Activated CD4-positive, alpha-beta T cell treated with anti-CD3 and anti-CD28 coated beads for 36 hours (primary cell): ENCODE results near the gene ENPP1. TPM values are rescaled to one million over a fixed set of nuclear protein-coding genes. Genes with fewer than 3 reads are reported as not detected.
"Not testable (repeated sequence)": the region's sequence is repeated elsewhere in the genome, so short reads cannot be mapped to it uniquely, and the experiment has no call there.

Experiments used
- ATAC-seq: fragments of 200-7000 bp; cut with Tn5 transposase; one replicate; pipeline ENCODE4 v1.10.0; 2021; ENCODE audit warnings: mild to moderate bottlenecking, moderate library complexity
- CTCF ChIA-PET: fragments of 350-600 bp; sonication (Branson Sonifier 250); formaldehyde crosslinking; loops from one replicate; lab custom pipeline; 2021; ENCODE audit warnings: antibody characterized with exemption; lab: Charles Lee
- POLR2A ChIA-PET: fragments of 350-600 bp; sonication (Branson Sonifier 250); formaldehyde crosslinking; loops from one replicate; lab custom pipeline; 2021; ENCODE audit warnings: antibody characterized with exemption, inconsistent platforms; lab: Charles Lee
- DNase-seq: peaks from one replicate; pipeline ENCODE4 v3.0.0-alpha.2; 2020
- H3K27ac Mint-ChIP-seq: one replicate; pipeline ENCODE4 v1.8.0; 2021; ENCODE audit warnings: mixed read lengths
- H3K27me3 Mint-ChIP-seq: one replicate; pipeline ENCODE4 v1.8.0; 2021; ENCODE audit warnings: mixed read lengths
- H3K36me3 Mint-ChIP-seq: one replicate; pipeline ENCODE4 v1.8.0; 2021; ENCODE audit warnings: low read depth, mixed read lengths
- H3K4me1 Mint-ChIP-seq: one replicate; pipeline ENCODE4 v1.8.0; 2021; ENCODE audit warnings: mixed read lengths
- H3K4me3 Mint-ChIP-seq: one replicate; pipeline ENCODE4 v1.8.0; 2021; ENCODE audit warnings: mild to moderate bottlenecking, moderate library complexity, mixed read lengths
- H3K9me3 Mint-ChIP-seq: one replicate; pipeline ENCODE4 v1.8.0; 2021; ENCODE audit warnings: low read depth, mixed read lengths
- intact Hi-C, 2 experiments: fragments of 100-400 bp; cut with DNase I in 1 of 2; cut with micrococcal nuclease in 1 of 2; formaldehyde crosslinking; loops; one replicate each; pipeline versions ENCODE4 v1.14.2 to v1.15.1; 2022 to 2024; cut with DNase I, micrococcal nuclease
- total RNA-seq, 2 experiments: library from RNA; stranded (reverse); gene quantifications; one replicate each; pipeline ENCODE4 v1.2.3, GENCODE V29; 2021

ENPP1 gene
- total RNA-seq, 2 experiments from 2014 or later: 0.23 to 0.42 TPM

GRCh38 chr6:131909408-131910218, 101.8 kb downstream of the ENPP1 start:
- peaks cover 9% of the 10 kb centered on the region for H3K4me1 Mint-ChIP-seq
- peak; percentile 85 for DNase-seq
- no peaks in the 10 kb centered on the region for H3K36me3 Mint-ChIP-seq
- peaks cover 23% of the 10 kb centered on the region for H3K27me3 Mint-ChIP-seq
- peak; percentile 92 for ATAC-seq
- no peaks in the 10 kb centered on the region for H3K9me3 Mint-ChIP-seq
- ChIA-PET POLR2A (no interaction called here), CTCF (interaction anchor here (0.6 to 2.6 kb wide), 18 partner anchors 9 to 1543 kb away, joined by 3 to 23 read pairs (median 3); partner anchors contain the start of gene MED23)
- intact Hi-C loops: loop anchor here in 1 of 2 experiments (1.0 to 2.0 kb wide), 3 partner anchors 127 to 391 kb away; no protein-coding TSS in a partner anchor
- H3K27ac Mint-ChIP-seq: no peak overlapping the region
- H3K4me3 Mint-ChIP-seq: no peak overlapping the region

- peaks cover 9% of the 10 kb centered on the region for H3K4me1 Mint-ChIP-seq
- ChIA-PET POLR2A (no interaction called here), CTCF (interaction anchor here (0.6 to 2.6 kb wide), 17 partner anchors 8 to 1091 kb away, joined by 3 to 23 read pairs (median 3); partner anchors contain the start of gene MED23)
- H3K27ac Mint-ChIP-seq: no peak overlapping the region
- peaks cover 27% of the 10 kb centered on the region for H3K27me3 Mint-ChIP-seq
- intact Hi-C loops: loop anchor here in 1 of 2 experiments (1.0 to 2.0 kb wide), 3 partner anchors 127 to 391 kb away; no protein-coding TSS in a partner anchor
- no peaks in the 10 kb centered on the region for H3K9me3 Mint-ChIP-seq
- H3K36me3 Mint-ChIP-seq: no peaks in the 10 kb centered on the region
- no peak for DNase-seq
- ATAC-seq: peak; percentile 49
- no peak overlapping the region for H3K4me3 Mint-ChIP-seq
Observed at GRCh38 chr6:131910219-131910589, 102.4 kb downstream of the ENPP1 start.

- Mint-ChIP-seq H3K27me3 (peaks cover 29% of the 10 kb centered on the region), H3K9me3 (no peaks in the 10 kb centered on the region), H3K27ac (no peak overlapping the region), H3K36me3 (no peaks in the 10 kb centered on the region), H3K4me1 (peaks cover 9% of the 10 kb centered on the region), H3K4me3 (no peak overlapping the region)
- intact Hi-C loops: loop anchor here in 1 of 2 experiments (1.0 to 2.0 kb wide), 3 partner anchors 128 to 392 kb away; no protein-coding TSS in a partner anchor
- POLR2A ChIA-PET: no interaction called here
- no peak for ATAC-seq
- CTCF ChIA-PET: interaction anchor here (0.7 to 2.6 kb wide), 4 partner anchors 12 to 215 kb away, joined by 3 to 23 read pairs (median 7); no protein-coding TSS in a partner anchor
- DNase-seq: no peak
Observed at GRCh38 chr6:131910956-131911355, 103.1 kb downstream of the ENPP1 start.

- intact Hi-C loops: loop anchor here in 1 of 2 experiments (2.0 kb wide), 2 partner anchors 129 to 393 kb away; no protein-coding TSS in a partner anchor
- CTCF ChIA-PET: interaction anchor here (1.0 to 2.6 kb wide), 2 partner anchors 216 to 283 kb away, joined by 3 to 23 read pairs; partner anchors contain the start of gene MED23
- POLR2A ChIA-PET: no interaction called here
- Mint-ChIP-seq H3K4me1 (peaks cover 11% of the 10 kb centered on the region), H3K27ac (no peak overlapping the region), H3K27me3 (peaks cover 32% of the 10 kb centered on the region), H3K36me3 (no peaks in the 10 kb centered on the region), H3K4me3 (no peak overlapping the region), H3K9me3 (no peaks in the 10 kb centered on the region)
- DNase-seq: no peak
- no peak for ATAC-seq
Observed at GRCh38 chr6:131911951-131912350, 104.1 kb downstream of the ENPP1 start.

- POLR2A ChIA-PET: no interaction called here
- H3K9me3 Mint-ChIP-seq: no peaks in the 10 kb centered on the region
- H3K27me3 Mint-ChIP-seq: peaks cover 34% of the 10 kb centered on the region
- H3K4me3 Mint-ChIP-seq: no peak overlapping the region
- H3K27ac Mint-ChIP-seq: no peak overlapping the region
- CTCF ChIA-PET: interaction anchor here (1.0 to 2.3 kb wide), 5 partner anchors 291 to 383 kb away, joined by 3 to 11 read pairs (median 3); no protein-coding TSS in a partner anchor
- H3K4me1 Mint-ChIP-seq: peaks cover 15% of the 10 kb centered on the region
- ATAC-seq (no peak), DNase-seq (no peak)
- intact Hi-C loops: loop anchor here in 1 of 2 experiments (2.0 kb wide), 2 partner anchors 305 to 383 kb away; no protein-coding TSS in a partner anchor
- no peaks in the 10 kb centered on the region for H3K36me3 Mint-ChIP-seq
Observed at GRCh38 chr6:131914234-131914633, 106.4 kb downstream of the ENPP1 start.

- intact Hi-C loops: loop anchor here in 1 of 2 experiments (2.0 to 5.0 kb wide), 4 partner anchors 304 to 567 kb away; no protein-coding TSS in a partner anchor
- ChIA-PET CTCF (interaction anchor here (0.5 to 2.3 kb wide), 35 partner anchors 11 to 1909 kb away, joined by 3 to 14 read pairs (median 3); no protein-coding TSS in a partner anchor), POLR2A (no interaction called here)
- H3K9me3 Mint-ChIP-seq: no peaks in the 10 kb centered on the region
- H3K27me3 Mint-ChIP-seq: peaks cover 32% of the 10 kb centered on the region
- ATAC-seq: peak; percentile 76
- DNase-seq: peak; percentile 72
- no peak overlapping the region for H3K27ac Mint-ChIP-seq
- no peaks in the 10 kb centered on the region for H3K36me3 Mint-ChIP-seq
- peaks cover 9% of the 10 kb centered on the region for H3K4me1 Mint-ChIP-seq
- H3K4me3 Mint-ChIP-seq: no peak overlapping the region
Observed at GRCh38 chr6:131914967-131915751, 107.3 kb downstream of the ENPP1 start.

- CTCF ChIA-PET: interaction anchor here (0.7 to 2.3 kb wide), 16 partner anchors 9 to 374 kb away, joined by 3 to 14 read pairs (median 3); no protein-coding TSS in a partner anchor
- DNase-seq, H3K27ac Mint-ChIP-seq, ATAC-seq, H3K9me3 Mint-ChIP-seq, H3K4me1 Mint-ChIP-seq, H3K36me3 Mint-ChIP-seq, H3K4me3 Mint-ChIP-seq, POLR2A ChIA-PET: not testable (repeated sequence)
- peaks cover 31% of the 10 kb centered on the region for H3K27me3 Mint-ChIP-seq
- intact Hi-C loops: loop anchor here in 1 of 2 experiments (5.0 kb wide), 2 partner anchors 361 to 566 kb away; no protein-coding TSS in a partner anchor
Observed at GRCh38 chr6:131916091-131916796, 108.4 kb downstream of the ENPP1 start.

- ChIA-PET CTCF (interaction anchor here (1.1 to 2.3 kb wide), 3 partner anchors 17 to 221 kb away, joined by 3 to 14 read pairs (median 3); no protein-coding TSS in a partner anchor), POLR2A (no interaction called here)
- Mint-ChIP-seq H3K36me3 (no peaks in the 10 kb centered on the region), H3K9me3 (no peaks in the 10 kb centered on the region), H3K4me1 (peaks cover 7% of the 10 kb centered on the region), H3K27me3 (peaks cover 29% of the 10 kb centered on the region), H3K4me3 (no peak overlapping the region), H3K27ac (no peak overlapping the region)
- no peak for ATAC-seq
- intact Hi-C loops: loop anchor here in 1 of 2 experiments (5.0 kb wide), 2 partner anchors 360 to 565 kb away; no protein-coding TSS in a partner anchor
- DNase-seq: no peak
Observed at GRCh38 chr6:131916847-131917246, 109.0 kb downstream of the ENPP1 start.

GRCh38 chr6:131917318-131917717, 109.5 kb downstream of the ENPP1 start:
- Mint-ChIP-seq H3K9me3 (peaks cover 2% of the 10 kb centered on the region), H3K27me3 (peaks cover 27% of the 10 kb centered on the region), H3K4me1 (peaks cover 7% of the 10 kb centered on the region), H3K27ac (no peak overlapping the region), H3K4me3 (no peak overlapping the region), H3K36me3 (no peaks in the 10 kb centered on the region)
- peak; percentile 19 for ATAC-seq
- ChIA-PET CTCF (interaction anchor here (1.1 to 1.3 kb wide), 3 partner anchors 16 to 222 kb away, joined by 3 to 4 read pairs (median 3); no protein-coding TSS in a partner anchor), POLR2A (no interaction called here)
- intact Hi-C loops: loop anchor here in 1 of 2 experiments (5.0 kb wide), 2 partner anchors 360 to 565 kb away; no protein-coding TSS in a partner anchor
- no peak for DNase-seq
